HL-60 (cell line): ENCODE results near the gene LIN7A.

ENCODE experiments used
- DNase-seq, 2 experiments: peaks; one replicate each; pipeline ENCODE4 v3.0.0-alpha.2; 2010 to 2020; ENCODE audit warnings: low read depth in 1 of 2, low spot score in 1 of 2
- H3K27ac ChIP-seq: fragments of 250-450 bp; sonication (Bioruptor Pico); replicated peaks from 2 replicates; pipeline ENCODE4 v1.5.1; 2020; ENCODE audit warnings: mild to moderate bottlenecking, moderate library complexity
- H3K27me3 ChIP-seq: fragments of 250-450 bp; sonication (Bioruptor Pico); 2 replicates; pipeline ENCODE4 v1.5.1; 2021; ENCODE audit warnings: mild to moderate bottlenecking, moderate library complexity; ENCODE audit not compliant: insufficient read depth, poor library complexity, severe bottlenecking
- H3K4me3 ChIP-seq: replicated peaks from 2 replicates; pipeline ENCODE4 v1.5.1; 2011; ENCODE audit warnings: mild to moderate bottlenecking, control low read depth, low read length; ENCODE audit not compliant: insufficient read depth
- GABPA ChIP-seq: IDR thresholded peaks from 2 replicates; pipeline ENCODE4 v1.6.1; 2012; ENCODE audit warnings: low read depth
- POLR2AphosphoS5 ChIP-seq: IDR thresholded peaks from 2 replicates; pipeline ENCODE4 v1.6.1; 2012; ENCODE audit warnings: low read depth
- REST ChIP-seq: IDR thresholded peaks from 2 replicates; pipeline ENCODE4 v1.6.1; 2012; ENCODE audit warnings: low read depth; ENCODE audit not compliant: insufficient replicate concordance
- SPI1 ChIP-seq: IDR thresholded peaks from 2 replicates; pipeline ENCODE4 v1.6.1; 2012; ENCODE audit warnings: low read depth, mild to moderate bottlenecking, borderline replicate concordance
- TF ChIP-seq, protein P1 (sequence below): IDR thresholded peaks from one replicate; pipeline ENCODE4 v1.5.1; 2011; ENCODE audit warnings: low read length, control low read depth, inconsistent platforms; ENCODE audit not compliant: insufficient read depth

Gene LIN7A

GRCh38 chr12:80925237-80925636, 12.5 kb downstream of the LIN7A start:
- Histone ChIP-seq H3K27me3 (no peaks in the 10 kb centered on the region), H3K27ac (no peak overlapping the region), H3K4me3 (no peak overlapping the region)
- no peak for DNase-seq
- no peak for TF ChIP-seq SPI1
- TF ChIP-seq, protein P1, sequence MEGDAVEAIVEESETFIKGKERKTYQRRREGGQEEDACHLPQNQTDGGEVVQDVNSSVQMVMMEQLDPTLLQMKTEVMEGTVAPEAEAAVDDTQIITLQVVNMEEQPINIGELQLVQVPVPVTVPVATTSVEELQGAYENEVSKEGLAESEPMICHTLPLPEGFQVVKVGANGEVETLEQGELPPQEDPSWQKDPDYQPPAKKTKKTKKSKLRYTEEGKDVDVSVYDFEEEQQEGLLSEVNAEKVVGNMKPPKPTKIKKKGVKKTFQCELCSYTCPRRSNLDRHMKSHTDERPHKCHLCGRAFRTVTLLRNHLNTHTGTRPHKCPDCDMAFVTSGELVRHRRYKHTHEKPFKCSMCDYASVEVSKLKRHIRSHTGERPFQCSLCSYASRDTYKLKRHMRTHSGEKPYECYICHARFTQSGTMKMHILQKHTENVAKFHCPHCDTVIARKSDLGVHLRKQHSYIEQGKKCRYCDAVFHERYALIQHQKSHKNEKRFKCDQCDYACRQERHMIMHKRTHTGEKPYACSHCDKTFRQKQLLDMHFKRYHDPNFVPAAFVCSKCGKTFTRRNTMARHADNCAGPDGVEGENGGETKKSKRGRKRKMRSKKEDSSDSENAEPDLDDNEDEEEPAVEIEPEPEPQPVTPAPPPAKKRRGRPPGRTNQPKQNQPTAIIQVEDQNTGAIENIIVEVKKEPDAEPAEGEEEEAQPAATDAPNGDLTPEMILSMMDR, result no peak
- TF ChIP-seq GABPA, result no peak
- TF ChIP-seq REST, result no peak
- TF ChIP-seq POLR2AphosphoS5, result no peak

DNA sequence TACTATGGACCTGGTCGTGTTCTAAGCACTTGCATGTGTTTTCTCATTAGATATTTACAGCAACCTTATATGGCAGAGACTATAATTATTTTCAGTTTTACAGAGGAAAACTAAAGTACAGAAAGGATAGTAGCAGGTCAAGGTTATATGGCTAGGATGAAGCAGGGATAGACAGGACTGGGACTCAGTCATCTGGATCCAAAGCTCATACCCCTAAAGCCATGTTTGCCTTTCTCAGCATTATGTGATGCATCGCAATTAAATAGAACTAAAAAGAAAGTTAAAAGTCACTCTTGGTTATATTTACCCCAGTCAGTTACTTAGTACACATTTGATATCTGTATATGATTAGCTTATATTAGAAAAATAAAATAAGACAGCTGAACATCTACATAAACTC, 13.3 kb downstream of the LIN7A start:
- Histone ChIP-seq H3K27me3 (no peaks in the 10 kb centered on the region), H3K4me3 (no peak overlapping the region), H3K27ac (no peak overlapping the region)
- TF ChIP-seq REST, result no peak
- TF ChIP-seq SPI1, result no peak
- TF ChIP-seq, protein P1, result no peak
- no peak for TF ChIP-seq GABPA
- no peak for TF ChIP-seq POLR2AphosphoS5
- DNase-seq, result no peak

- DNase-seq, result no peak
- TF ChIP-seq, protein P1, result no peak
- TF ChIP-seq SPI1, result no peak
- Histone ChIP-seq H3K4me3 (no peak overlapping the region), H3K27ac (no peak overlapping the region), H3K27me3 (no peaks in the 10 kb centered on the region)
Observed at GRCh38 chr12:80920006-80920405, 17.7 kb downstream of the LIN7A start.

DNA sequence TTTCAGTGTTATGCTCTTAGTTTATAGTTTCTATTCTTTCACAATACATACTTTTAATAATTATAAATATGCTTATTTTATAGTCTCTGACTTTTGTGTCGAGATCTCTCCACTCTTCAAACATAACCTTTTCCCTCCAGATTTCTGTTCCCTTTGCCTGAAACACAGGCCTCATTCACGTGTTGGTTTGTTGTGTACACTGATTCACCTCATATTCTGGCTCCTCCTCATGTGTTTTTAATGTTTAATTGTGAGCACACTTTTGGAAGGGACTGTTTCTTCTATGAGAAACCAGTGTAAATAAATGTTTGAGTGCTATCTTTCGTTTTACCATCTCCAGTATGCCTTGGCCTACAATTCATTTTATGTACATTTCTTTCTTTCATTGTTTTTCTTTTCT, 20.1 kb downstream of the LIN7A start:
- Histone ChIP-seq H3K4me3 (no peak overlapping the region), H3K27ac (no peak overlapping the region), H3K27me3 (no peaks in the 10 kb centered on the region)
- DNase-seq, result no peak
- no peak for TF ChIP-seq REST
- TF ChIP-seq POLR2AphosphoS5, result no peak
- TF ChIP-seq, protein P1, result no peak
- TF ChIP-seq SPI1, result no peak
- no peak for TF ChIP-seq GABPA
